HepG2 (cell line): ENCODE measurements around the gene SPATA32. TPM values are rescaled to one million over a fixed set of nuclear protein-coding genes. Genes with fewer than 3 reads are reported as not detected.

ENCODE experiments used
- AKAP8 ChIP-seq: sonication (generic); formaldehyde crosslinking; IDR thresholded peaks from 2 replicates; pipeline ENCODE4 v1.5.1; 2020; ENCODE audit warnings: mild to moderate bottlenecking, missing genetic modification reagents
- BCL6 ChIP-seq: IDR thresholded peaks from 2 replicates; pipeline ENCODE4 v1.6.1; 2016; ENCODE audit warnings: missing genetic modification reagents, missing compliant biosample characterization
- FOXP4 ChIP-seq: sonication (generic); formaldehyde crosslinking; IDR thresholded peaks from 2 replicates; pipeline ENCODE4 v1.4.0; 2020; ENCODE audit warnings: missing genetic modification reagents
- ISL2 ChIP-seq: sonication (generic); formaldehyde crosslinking; IDR thresholded peaks from 2 replicates; pipeline ENCODE4 v1.5.0; 2020; ENCODE audit warnings: missing genetic modification reagents
- ISX ChIP-seq: sonication (generic); formaldehyde crosslinking; conservative IDR thresholded peaks from 2 replicates; pipeline ENCODE4 v1.5.0; 2020; ENCODE audit warnings: missing genetic modification reagents
- MED8 ChIP-seq: sonication (generic); formaldehyde crosslinking; IDR thresholded peaks from 2 replicates; pipeline ENCODE4 v1.8.1; 2023; ENCODE audit warnings: mild to moderate bottlenecking, missing genetic modification reagents; ENCODE audit not compliant: insufficient replicate concordance
- NAIF1 ChIP-seq: sonication (generic); formaldehyde crosslinking; IDR thresholded peaks from 2 replicates; pipeline ENCODE4 v1.5.0; 2020; ENCODE audit warnings: mild to moderate bottlenecking, missing genetic modification reagents, borderline replicate concordance
- NFRKB ChIP-seq: fragments of 450-650 bp; IDR thresholded peaks from 2 replicates; pipeline ENCODE4 v1.6.1; 2017
- PAXIP1 ChIP-seq: sonication (generic); formaldehyde crosslinking; conservative IDR thresholded peaks from 2 replicates; pipeline ENCODE4 v1.4.0; 2020; ENCODE audit warnings: mild to moderate bottlenecking, missing genetic modification reagents, moderate library complexity
- SOX13 ChIP-seq, 3 experiments: fragments of 450-650 bp in 1 of 3; sonication (generic) in 1 of 3; formaldehyde crosslinking in 1 of 3; IDR thresholded peaks in 2 of 3; conservative IDR thresholded peaks in 1 of 3; 2 replicates each; pipeline versions ENCODE4 v1.5.0 to v1.6.1; 2016 to 2020; ENCODE audit warnings: antibody characterized with exemption in 1 of 3, mild to moderate bottlenecking in 1 of 3, missing compliant biosample characterization in 1 of 3, missing genetic modification reagents in 1 of 3, moderate library complexity in 1 of 3
- SPEN ChIP-seq: sonication (generic); formaldehyde crosslinking; IDR thresholded peaks from 2 replicates; pipeline ENCODE4 v1.5.1; 2020; ENCODE audit warnings: low read depth, mild to moderate bottlenecking, missing genetic modification reagents
- STAT6 ChIP-seq: sonication (generic); formaldehyde crosslinking; IDR thresholded peaks from 2 replicates; pipeline ENCODE4 v1.4.0; 2020; ENCODE audit warnings: missing genetic modification reagents, mild to moderate bottlenecking, borderline replicate concordance
- U2AF1 ChIP-seq: fragments of 200-400 bp; formaldehyde crosslinking; optimal IDR thresholded peaks from 2 replicates; pipeline ENCODE3; 2017; ENCODE audit warnings: mild to moderate bottlenecking, low read depth, low read length
- ZNF33B ChIP-seq: sonication (generic); formaldehyde crosslinking; IDR thresholded peaks from 2 replicates; pipeline ENCODE4 v1.5.1; 2020; ENCODE audit warnings: mild to moderate bottlenecking, missing genetic modification reagents
- ZSCAN31 ChIP-seq: sonication (generic); formaldehyde crosslinking; IDR thresholded peaks from 2 replicates; pipeline ENCODE4 v1.5.0; 2020; ENCODE audit warnings: low read depth, mild to moderate bottlenecking, missing genetic modification reagents
- polyA plus RNA-seq, 8 experiments: library from polyadenylated mRNA; depleted of rRNA in 3 of 8; stranded (reverse) in 7 of 8; unstranded in 1 of 8; fragments of >200 nt; fragmentation: Illumina TruSeq in 4 of 8; extraction: Trizol in 4 of 8; gene quantifications; 2 replicates each; pipeline versions ENCODE4 v1.2.1 to v1.2.3, GENCODE V29; 2011 to 2016; ENCODE audit warnings: low read depth in 4 of 8, missing spikeins in 1 of 8, mixed read lengths in 1 of 8; ENCODE audit not compliant: insufficient read depth in 1 of 8
- total RNA-seq, 5 experiments: library from RNA; depleted of rRNA; stranded (reverse); fragments of >200 nt; fragmentation: Illumina TruSeq; extraction: Trizol; gene quantifications; 2 replicates each; pipeline ENCODE4 v1.2.3, GENCODE V29; 2016; ENCODE audit warnings: low read depth in 1 of 5
- TF ChIP-seq, protein P1 (sequence below): fragments of 450-650 bp; IDR thresholded peaks from 2 replicates; pipeline ENCODE4 v1.6.1; 2016
- TF ChIP-seq, protein P2 (sequence below): sonication (generic); formaldehyde crosslinking; conservative IDR thresholded peaks from 2 replicates; pipeline ENCODE4 v1.8.1; 2023; ENCODE audit warnings: missing genetic modification reagents

The SPATA32 gene
- total and polyA plus RNA-seq, 2 of the 13 experiments (the other 11 are each of a cell fraction or from before 2014, with no cell fraction given): not detected

DNA sequence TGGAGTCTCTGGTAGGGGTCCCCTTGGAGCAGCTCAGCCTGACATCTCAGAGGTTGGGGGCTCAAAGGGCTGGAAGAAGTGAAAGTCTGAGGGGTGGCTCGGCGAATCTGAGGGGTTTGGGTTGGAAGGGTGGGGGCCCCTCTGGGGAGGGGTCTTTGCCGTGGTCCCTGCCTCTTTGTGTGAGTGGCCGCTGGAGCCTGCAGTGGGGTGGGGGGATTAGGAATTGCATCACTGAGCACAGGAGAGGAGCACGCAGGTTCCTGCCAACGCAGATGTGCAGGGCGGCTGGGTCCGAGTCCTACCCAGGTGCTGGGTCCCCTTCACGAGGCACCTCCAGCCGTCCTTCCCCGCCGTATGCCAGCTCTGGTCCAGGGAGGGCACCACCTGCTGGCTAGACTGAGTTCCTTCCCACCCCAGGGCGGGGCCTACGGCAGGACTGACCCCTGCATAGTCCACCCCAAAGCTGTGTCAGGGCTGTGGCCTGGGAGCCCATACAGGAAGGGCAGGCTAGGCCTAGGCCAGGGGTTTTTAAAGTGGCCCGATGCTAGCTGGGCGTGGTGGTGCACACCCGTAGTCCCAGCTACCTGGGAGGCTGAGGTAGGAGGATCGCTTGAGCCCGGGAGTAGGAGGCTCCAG is 30.3 kb downstream of the SPATA32 start (continued):
- no peak for TF ChIP-seq STAT6 (CRISPR knock-in tag)
- 0 out of 2 replicates have a peak, but pooled peaks have one; percentile 13 for TF ChIP-seq BCL6 (CRISPR knock-in tag)
- TF ChIP-seq AKAP8 (CRISPR knock-in tag): no peak
- TF ChIP-seq SPEN: no peak
- no peak for TF ChIP-seq U2AF1
- no peak for TF ChIP-seq PAXIP1 (CRISPR knock-in tag)
- TF ChIP-seq ZNF33B (CRISPR knock-in tag): 0 out of 2 replicates have a peak, but pooled peaks have one; percentile 49
- no peak for TF ChIP-seq ZSCAN31 (CRISPR knock-in tag)
- peak; percentile 29; the same call in 1 of the 2 replicates for TF ChIP-seq ISL2 (CRISPR knock-in tag)
- 0 out of 2 replicates have a peak, but pooled peaks have one; percentile 29 for TF ChIP-seq FOXP4 (CRISPR knock-in tag)
- no peak for TF ChIP-seq ISX (CRISPR knock-in tag)
- TF ChIP-seq SOX13 (IDR thresholded peaks at IDR 0.05): no peak
- 0 out of 4 replicates have a peak, but pooled peaks of 1 of the 2 experiments have one; percentile 18 for TF ChIP-seq SOX13 (CRISPR knock-in tag; conservative IDR thresholded peaks at IDR 0.05 in 1 of 2, IDR thresholded peaks at IDR 0.05 in 1 of 2)
- TF ChIP-seq MED8 (CRISPR knock-in tag): no peak
- TF ChIP-seq, protein P1, sequence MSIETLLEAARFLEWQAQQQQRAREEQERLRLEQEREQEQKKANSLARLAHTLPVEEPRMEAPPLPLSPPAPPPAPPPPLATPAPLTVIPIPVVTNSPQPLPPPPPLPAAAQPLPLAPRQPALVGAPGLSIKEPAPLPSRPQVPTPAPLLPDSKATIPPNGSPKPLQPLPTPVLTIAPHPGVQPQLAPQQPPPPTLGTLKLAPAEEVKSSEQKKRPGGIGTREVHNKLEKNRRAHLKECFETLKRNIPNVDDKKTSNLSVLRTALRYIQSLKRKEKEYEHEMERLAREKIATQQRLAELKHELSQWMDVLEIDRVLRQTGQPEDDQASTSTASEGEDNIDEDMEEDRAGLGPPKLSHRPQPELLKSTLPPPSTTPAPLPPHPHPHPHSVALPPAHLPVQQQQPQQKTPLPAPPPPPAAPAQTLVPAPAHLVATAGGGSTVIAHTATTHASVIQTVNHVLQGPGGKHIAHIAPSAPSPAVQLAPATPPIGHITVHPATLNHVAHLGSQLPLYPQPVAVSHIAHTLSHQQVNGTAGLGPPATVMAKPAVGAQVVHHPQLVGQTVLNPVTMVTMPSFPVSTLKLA: no peak
- no peak for TF ChIP-seq NAIF1
- no peak for TF ChIP-seq NFRKB
- TF ChIP-seq, protein P2, sequence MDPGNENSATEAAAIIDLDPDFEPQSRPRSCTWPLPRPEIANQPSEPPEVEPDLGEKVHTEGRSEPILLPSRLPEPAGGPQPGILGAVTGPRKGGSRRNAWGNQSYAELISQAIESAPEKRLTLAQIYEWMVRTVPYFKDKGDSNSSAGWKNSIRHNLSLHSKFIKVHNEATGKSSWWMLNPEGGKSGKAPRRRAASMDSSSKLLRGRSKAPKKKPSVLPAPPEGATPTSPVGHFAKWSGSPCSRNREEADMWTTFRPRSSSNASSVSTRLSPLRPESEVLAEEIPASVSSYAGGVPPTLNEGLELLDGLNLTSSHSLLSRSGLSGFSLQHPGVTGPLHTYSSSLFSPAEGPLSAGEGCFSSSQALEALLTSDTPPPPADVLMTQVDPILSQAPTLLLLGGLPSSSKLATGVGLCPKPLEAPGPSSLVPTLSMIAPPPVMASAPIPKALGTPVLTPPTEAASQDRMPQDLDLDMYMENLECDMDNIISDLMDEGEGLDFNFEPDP (CRISPR knock-in tag): no peak
